Stimulated activated CD8-positive, alpha-beta memory T cell treated with anti-CD3 and anti-CD28 coated beads, Interleukin-15, amount 100 ng/mL, for 24 hours (primary cell): Measurements from ENCODE around the gene RSAD1.

Source experiments
- DNase-seq: peaks from one replicate; pipeline ENCODE4 v3.0.0-alpha.2; 2020; ENCODE audit warnings: low read depth

The RSAD1 gene

DNA sequence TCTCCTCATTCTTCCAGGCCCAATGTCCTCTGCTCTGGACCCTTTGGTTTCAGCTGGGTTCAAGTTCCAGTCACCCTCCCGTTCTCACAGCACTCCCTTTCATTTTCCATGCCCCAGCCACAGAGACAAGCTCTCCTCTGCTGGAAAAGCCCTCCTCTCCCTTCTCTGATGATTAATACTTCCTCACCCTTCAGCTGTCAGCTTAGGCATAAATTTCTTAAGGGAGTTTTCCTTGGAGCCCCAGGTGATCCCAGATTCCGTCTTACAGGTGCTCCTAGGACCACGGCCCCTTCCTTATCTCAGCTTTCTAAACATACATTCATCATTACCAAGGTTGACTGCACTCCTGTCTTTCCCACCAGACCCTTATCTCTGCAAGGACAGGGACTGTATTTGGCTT, 20.4 kb upstream of the RSAD1 start:
- DNase-seq: no peak

DNA sequence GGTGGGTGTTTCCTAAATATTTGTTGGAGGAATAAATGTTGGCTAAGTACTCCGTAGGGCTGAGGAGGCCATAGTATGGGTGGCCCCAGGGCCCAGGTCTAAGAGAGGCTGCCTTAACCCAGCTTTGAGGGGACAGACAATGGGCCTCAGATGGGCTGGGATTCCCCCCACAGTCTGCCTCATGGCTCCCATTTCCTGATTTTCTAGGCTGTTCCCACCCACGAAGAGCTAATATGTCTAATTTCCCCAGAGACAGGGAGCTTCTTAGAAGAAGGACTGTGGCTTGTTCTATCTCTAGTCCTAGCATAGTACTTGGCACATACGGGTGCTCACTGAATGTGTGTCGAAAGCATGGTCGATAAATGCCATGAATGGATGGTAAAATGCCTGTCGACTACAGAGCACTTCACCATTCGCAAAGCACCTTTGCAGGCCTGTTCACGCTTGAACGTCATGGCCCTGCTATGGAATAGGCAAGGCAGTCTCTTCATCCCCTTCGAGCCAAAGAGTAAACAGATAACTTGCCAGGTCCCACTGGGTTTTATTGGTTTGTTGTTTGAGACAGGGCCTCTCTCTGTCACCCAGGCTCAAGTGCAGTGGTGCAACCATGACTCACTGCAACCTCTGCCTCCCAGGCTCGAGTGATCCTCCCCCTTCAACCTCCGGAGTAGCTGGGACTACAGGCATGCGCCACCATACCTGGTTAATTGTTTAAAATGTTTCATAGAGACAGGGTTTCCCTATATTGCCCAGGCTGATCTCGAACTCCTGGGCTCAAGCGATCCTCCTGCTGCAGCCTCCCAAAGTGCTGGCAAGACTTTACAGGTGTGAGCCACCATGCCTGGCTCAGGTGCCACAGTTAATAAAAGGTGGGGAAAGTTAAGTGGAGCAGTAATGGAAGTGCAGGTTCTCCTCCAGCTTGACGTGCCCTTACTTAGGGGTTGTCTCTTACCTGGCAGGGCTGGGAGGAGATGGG, 19.7 kb upstream of the RSAD1 start:
- no peak for DNase-seq

GRCh38 chr17:50459756-50460155, 18.9 kb upstream of the RSAD1 start:
- DNase-seq: no peak

DNA sequence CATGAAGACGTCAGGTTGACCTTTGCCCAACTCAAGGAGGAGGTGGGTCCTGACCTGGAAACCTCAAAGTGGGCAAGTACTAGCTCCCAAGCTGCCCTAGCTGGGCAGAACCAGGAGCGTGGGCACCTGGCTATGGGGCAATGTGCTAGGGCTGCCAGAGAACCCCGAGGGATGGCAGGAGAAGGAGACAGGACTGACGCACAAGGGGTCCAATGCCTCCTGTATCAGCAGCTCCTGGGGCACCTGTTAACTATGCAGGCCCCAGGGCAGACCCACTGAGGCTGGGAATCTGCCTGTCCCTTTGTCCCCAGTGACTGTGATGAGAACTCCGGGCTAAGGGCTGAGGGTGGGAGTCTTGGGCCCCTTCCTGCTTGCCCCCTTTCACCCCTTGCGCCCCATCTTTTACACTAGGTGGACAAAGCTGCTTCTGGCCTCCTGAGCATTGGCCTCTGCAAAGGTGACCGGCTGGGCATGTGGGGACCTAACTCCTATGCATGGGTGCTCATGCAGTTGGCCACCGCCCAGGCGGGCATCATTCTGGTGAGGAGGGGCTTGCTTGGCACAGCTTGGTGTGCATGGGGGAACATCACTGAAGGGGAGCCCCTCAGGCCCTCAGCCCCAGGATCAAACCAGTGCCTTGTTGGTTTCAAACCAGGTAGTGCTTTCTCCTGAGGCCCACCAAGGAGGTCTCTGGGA, 17.7 kb upstream of the RSAD1 start:
- DNase-seq: no peak

GRCh38 chr17:50461550-50462132, 17.0 kb upstream of the RSAD1 start:
- DNase-seq: no peak

- no peak for DNase-seq
These were observed 16.2 kb upstream of the RSAD1 start for GRCh38 chr17:50462446-50462845.

DNA sequence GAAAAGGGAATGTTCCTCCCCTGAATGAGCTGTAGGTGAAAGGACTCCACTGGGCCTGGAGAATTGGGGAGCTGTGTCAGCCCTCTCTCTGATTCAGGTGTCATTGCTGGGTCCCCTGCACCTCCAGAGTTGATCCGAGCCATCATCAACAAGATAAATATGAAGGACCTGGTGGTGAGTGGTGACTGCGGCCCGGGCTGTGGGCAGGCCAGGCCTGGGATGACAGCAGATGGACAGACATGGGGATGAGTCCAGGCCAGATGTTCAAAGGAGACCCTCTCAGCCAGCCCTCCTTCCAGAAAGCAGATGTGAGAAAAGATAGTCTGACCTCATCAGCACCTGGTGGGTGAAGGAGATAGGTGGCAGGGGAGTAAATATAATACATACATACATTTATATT, 14.5 kb upstream of the RSAD1 start:
- no peak for DNase-seq

DNA sequence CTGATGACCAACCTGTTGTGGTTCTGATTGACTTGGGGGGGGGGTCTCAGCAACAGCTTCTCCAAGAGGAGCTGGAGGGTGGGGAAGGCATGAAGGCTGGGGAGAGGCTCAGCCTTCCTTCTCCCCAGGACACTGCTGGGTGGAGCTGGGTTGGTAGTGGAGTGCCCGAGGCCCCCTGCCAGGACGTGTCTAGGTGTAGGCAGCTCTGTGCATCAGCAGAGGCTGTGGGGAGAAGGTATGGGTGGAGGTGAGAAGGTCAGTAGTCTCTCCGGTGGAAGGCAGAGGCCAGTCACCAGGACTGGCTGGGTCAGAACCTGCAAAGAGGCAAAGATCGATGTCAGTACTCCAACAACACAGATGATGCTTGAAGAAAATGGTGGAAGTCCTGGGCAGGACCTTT, 13.9 kb upstream of the RSAD1 start:
- DNase-seq: no peak

DNA sequence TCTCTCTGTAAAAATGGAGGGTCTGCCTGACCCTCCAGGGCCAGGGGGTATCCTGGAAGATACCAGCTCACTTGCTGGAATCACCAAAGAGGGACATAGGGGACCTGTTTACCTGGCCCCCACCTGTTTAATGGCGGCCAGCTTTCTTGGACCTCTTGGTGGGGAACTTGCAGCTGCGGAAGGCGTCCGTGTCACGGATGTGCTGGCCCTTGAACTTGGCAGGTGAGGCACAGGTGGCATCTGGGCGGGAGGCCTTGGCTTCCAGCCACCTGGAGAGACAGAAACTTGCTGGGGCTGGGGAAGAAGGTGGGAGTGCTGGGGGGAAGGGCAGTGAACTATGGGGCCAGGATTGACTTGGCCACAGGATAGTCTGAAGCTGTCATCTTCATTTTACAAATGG, 13.5 kb upstream of the RSAD1 start:
- no peak for DNase-seq

- no peak for DNase-seq
These were observed 13.0 kb upstream of the RSAD1 start for GRCh38 chr17:50465635-50466034.

DNA sequence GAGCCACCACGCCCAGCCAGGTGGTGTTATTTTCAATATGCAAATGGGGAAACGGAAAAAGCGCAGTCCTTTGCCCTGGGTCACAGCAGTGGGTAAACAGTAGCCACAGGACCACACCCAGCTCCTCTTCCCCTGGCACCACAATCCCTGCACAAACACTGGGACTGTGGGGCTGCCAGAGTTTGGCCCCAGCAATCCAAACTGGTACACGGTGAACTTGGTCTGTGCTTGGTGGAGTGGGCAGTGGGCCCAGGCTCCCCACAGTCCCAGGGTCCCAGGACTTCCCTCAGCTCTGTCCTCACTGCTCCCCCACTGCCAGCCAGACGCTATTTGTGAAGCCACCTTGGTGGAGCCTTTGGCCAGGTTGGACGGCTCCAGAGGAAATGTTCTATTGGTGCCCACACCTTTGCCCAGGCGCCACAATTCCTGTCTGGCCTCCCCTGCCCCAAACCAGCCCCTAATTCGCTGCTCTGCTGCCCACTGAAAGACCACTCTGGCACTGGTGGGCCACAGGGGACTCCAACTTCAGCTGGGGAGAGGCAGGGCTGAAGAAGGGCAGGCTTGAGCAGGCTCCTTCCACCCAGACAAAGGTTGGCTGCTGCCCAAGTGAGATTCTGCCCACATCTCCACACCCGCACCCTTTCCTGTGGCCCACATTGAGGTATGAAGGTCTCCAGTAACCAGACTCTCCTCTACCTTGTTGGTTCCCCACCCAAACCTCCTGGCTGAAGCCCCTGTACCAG, 12.1 kb upstream of the RSAD1 start:
- no peak for DNase-seq

- DNase-seq: no peak
These were observed 11.4 kb upstream of the RSAD1 start for GRCh38 chr17:50467114-50467854.

DNA sequence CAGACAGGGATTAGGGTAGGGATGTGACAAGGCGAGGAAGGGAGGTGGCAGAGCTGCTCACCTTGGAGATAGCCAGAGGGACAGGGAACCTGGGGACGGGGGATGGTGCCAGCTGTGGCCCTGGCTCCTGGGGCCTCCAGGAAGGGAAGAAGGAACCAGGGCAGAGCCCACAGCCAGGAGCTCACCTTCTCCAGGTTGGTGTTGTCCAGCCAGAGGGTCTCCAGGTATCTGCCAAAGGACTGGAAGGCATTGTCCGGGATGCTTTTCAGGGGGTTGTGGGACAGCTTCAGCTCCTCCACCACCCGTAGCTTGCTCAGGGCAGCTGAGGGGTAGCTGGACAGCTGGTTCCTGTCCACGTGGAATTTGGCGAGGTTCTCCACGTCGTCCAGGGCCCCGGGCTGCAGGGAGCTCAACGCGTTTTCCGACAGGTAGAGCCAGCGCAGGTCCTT, 10.8 kb upstream of the RSAD1 start:
- no peak for DNase-seq

GRCh38 chr17:50468304-50469207, 10.1 kb upstream of the RSAD1 start, which contains the start of gene CHAD:
TSS of gene CHAD (minus strand) at chr17:50468880. CDS start at chr17:50468813, 67 bp downstream.
- DNase-seq: no peak

DNA sequence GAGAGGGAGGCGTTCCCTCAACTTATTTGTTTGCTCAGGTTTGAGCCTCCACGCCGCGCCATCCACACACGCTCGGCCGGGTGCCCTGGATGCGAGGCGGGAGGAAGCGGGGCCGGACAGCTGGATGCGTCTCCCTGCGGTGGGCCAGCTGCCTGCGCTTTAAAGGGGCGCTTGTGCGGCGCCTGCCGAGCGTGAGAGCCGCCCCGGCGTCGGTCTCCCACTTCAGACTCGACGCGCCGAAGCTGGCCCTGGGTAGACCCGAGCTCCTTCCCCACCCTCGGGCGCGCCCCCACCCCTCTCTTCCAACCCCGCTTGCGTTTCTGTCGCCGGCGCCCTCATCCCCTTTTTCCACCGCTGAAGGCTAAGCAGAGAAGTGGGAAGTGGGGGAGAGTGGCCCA, 9.5 kb upstream of the RSAD1 start:
- no peak for DNase-seq

DNA sequence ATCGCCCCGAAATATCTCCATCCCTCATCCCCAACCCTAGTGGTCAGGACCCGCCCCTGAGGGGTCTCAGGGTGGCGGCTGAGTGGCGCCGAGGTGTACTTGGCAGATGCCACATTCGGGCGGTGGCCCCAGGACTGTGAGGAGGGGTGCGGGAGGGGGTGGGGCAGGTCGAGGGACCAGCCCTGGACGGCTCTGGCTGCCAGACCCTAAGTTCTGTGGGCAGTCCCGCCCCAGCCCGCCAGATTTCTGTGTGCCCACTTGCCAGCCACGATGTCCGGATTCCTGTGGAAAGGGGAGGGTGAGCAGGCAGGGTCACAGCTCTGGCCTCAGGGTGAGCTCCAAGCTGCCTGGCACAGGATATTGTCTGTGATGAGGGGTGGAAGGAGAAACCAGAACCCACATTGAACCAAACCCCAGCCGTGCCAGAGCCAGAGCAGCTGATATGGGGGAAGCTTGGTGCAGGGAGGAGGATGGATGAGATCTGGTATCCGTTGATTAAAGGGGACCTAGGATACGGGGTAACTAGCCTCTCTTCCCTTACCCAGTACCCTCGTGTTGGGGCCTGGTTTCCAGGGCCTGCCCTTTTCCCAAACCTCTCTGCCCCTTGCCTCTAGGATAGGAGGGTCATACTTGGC, 8.9 kb upstream of the RSAD1 start:
- DNase-seq: no peak

- DNase-seq: no peak
These were observed 8.2 kb upstream of the RSAD1 start for GRCh38 chr17:50470426-50470825.

DNA sequence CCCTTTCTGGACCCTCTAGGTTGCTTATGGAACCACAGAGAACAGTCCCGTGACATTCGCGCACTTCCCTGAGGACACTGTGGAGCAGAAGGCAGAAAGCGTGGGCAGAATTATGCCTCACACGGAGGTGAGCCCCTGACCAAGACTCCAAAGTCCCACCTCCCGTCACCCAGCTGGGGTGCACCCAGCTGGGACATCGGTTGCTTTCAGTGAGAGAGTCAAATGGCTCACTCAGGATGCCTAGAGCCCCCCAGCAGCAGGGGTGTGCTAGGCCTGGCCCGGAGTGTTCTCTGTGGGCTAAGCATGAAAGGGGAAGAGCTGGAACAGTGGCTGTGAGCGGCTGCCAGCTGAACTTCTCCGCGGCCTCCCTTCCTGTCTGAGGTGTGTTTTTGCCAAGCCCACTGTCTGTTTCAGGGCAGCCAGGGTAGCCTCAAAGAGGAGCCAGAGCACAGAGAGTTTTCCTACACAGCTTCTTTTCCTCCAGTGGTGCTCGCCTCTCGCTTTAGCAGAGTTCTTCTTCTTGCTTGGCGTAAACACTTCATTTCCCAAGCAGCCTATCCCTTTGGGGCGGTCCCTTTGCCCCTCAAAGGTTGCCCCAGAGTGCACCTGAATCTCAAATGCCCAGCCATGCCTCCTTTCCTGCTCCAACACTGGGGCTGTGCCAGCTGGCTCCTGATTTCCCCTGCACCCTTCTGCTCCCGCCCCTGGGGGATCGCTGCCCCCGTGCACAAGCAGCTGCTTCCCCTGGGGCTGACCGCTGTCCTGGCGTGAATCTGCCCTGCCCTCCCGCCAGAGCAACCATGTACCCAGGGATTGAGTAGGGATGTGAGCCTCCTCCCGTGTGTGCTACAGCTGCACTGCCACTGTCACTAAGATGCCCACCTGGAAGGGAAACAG, 7.4 kb upstream of the RSAD1 start:
- no peak for DNase-seq

GRCh38 chr17:50472286-50472685, 6.4 kb upstream of the RSAD1 start:
- no peak for DNase-seq
